Right lung (tissue), 5 donors: Measurements from ENCODE around the gene GRIK3. TPM values are rescaled to one million over a fixed set of nuclear protein-coding genes. Genes with fewer than 3 reads are reported as not detected.
"Not testable (repeated sequence)": the region's sequence is repeated elsewhere in the genome, so short reads cannot be mapped to it uniquely, and the experiment has no call there.

Experiments used
- DNase-seq, 2 donors: peaks; one replicate each; pipeline ENCODE4 v3.0.0-alpha.2; 2013
- polyA plus RNA-seq, 5 donors: library from polyadenylated mRNA; unstranded; fragments of 120-200 nt; gene quantifications; one replicate each; pipeline versions ENCODE4 v1.2.1 to v1.2.3, GENCODE V29; 2013; ENCODE audit warnings: inconsistent platforms in 1 of 5, low replicate concordance in 1 of 5; ENCODE audit not compliant: insufficient read length in 5 of 5, insufficient read depth in 1 of 5

Gene GRIK3
- polyA plus RNA-seq, 5 donors, result 0.35 to 1.00 (median 0.54) TPM

DNA sequence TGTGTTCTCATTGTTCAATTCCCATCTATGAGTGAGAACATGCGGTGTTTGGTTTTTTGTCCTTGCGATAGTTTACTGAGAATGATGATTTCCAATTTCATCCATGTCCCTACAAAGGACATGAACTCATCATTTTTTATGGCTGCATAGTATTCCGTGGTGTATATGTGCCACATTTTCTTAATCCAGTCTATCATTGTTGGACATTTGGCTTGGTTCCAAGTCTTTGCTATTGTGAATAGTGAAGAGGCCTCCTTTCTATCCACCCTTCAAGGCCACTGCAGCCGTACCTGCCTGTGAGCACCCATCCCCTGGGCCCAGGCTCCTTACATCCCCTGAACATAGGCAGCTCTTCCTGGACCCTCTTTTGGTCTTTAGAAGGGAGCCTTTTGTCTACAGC, 266.9 kb downstream of the GRIK3 start:
- not testable (repeated sequence) for DNase-seq

DNA sequence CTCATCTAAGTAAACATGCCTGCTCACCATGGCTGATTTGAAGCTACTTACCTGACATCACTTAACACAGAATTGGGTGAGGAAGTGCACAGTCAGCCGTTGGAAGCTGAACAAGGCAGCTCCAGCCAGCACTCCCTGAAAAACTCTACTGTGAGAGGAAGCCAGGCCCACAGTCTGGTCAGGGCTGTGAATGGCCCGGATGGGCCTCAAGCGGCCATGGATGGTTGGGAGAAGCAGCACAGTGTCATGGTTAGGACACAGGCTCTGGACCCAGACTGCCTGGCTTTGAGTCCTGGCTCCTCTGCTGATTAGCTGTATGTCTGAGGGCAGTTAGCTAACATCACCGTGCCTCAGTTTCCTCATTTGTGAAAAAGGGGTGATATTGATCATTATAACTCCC, 267.8 kb downstream of the GRIK3 start:
- no peak for DNase-seq

DNA sequence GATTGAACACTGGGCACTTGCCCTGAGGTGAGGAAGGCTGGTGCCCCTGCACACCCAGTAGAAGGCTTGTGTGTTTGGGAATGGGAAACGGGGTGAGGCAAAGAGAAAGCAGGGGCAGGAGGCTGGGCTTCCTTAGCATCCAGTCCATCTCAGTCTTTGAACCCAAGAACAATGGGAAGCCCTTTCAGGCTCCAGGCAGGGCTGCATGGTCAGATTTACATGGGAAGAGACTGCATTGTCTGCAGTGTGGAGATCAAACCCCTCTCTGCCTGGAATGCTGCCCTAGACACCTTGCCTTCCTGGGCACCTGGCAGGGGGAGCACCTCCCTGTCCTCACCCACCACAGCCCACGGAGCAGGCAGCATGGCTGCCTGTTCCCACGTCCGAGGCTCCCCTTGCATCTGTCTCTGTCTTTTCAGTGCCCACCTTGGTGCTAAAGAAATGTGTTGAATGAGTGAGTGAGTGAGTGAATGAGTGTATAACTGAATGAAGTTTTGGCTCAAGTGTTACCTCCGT, 268.5 kb downstream of the GRIK3 start:
- no peak for DNase-seq

DNA sequence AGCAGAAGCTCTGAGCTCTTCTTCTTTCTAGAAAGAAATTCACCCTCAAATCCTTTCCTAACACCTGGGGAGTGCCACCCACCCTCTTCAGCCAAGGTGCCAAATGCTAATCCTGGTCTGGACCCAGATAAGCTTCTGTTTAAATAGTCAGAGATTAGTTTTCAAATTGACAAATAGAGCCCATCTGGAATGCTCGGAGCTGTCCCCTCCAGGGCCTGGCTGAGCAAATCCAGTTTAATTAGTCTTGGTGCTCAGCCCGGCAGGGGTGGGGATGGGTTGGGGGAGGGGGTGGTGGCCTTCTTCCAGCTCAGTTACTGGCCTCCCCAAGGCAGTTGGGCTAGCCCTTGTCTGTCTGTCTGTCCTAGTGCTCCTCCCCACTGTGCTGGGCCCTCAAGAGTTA, 269.5 kb downstream of the GRIK3 start:
- no peak for DNase-seq

DNA sequence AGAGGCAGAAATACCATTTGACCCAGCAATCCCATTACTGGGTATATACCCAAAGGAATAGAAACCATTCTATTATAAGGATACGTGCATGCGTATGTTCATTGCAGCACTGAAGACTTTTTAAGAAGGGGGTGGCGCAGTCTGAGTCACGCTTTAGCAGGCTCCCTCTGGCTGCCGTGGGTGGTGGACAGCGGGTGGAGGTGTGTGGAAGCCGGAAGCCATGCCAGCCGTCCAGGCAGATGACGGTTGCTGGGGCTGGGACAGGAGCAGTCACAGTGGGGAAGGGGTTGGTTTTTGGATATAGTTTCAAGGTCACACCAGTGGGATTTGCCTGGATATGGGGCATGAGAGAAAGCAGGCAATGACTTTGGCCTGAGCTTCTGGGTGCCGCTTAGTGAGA, 270.5 kb downstream of the GRIK3 start:
- DNase-seq, result no peak

DNA sequence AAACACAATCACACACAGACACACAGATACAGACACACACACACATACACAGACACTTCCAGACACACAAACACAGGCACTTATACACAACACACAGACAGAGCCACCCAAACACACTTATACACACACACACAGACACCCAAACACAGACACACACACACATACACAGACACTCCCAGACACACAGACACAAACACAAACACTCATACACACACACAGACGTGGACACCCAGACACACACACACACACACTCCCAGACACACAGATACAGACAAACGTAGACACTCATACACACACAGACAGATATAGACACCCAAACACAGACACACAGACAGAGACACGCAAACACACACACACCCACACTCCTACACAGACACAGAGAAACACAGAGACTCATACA, 272.1 kb downstream of the GRIK3 start:
- no peak for DNase-seq

DNA sequence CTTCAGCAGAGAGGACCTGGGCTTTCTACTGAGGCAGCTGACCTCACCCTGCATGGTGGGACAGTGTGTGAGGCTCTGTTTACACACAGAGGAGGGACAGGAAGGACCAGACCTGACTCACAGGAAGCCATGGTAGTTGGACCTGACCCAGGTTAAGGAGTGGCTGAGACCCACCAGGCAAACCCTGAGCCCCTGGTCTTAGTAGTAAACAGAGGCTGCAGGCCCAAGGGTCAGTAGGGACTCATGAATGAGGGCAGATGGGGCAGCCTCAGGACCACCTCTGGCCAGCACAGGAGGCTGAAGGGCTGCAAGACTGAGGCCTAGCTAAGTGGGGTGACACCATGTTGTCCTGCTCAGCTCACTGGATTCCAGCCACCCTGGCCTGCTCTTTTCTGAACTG, 273.2 kb downstream of the GRIK3 start:
- no peak for DNase-seq

DNA sequence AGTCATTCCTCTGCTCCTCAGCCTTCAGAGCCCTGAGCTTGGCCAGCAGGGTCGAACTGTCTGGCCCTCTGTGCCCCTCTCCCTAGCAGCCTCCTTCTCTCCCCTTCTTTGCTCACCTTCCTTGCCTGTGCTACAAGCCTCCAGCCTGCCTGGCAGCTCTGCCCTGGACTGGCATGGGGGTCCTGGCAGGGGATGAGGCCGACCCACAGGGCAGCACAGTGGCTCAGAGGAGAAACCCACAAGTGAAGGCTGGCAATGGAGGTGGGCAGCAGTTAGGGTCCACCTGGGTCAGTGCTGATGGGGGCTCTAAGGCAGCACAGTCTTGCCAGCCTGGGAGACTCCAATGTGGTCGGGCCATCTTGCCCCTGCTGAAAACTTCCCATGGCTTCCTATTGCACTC, 274.2 kb downstream of the GRIK3 start:
- no peak for DNase-seq

DNA sequence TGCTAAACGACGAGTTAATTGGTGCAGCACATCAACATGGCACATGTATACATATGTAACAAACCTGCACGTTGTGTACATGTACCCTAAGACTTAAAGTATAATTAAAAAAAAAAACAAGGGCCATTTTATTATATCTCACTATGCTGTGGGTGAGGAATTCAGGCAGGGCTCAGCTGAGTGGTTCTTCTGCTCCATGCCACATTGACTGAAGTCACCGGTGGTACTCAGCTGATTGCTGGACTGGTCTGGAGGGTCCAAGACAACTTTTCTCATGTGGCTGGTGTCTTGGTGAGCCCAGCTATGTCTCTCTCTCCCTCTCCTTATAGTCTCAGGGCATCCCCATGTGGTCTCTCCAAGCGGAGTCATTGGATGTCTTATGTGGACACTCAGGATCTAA, 275.0 kb downstream of the GRIK3 start:
- DNase-seq, result no peak

DNA sequence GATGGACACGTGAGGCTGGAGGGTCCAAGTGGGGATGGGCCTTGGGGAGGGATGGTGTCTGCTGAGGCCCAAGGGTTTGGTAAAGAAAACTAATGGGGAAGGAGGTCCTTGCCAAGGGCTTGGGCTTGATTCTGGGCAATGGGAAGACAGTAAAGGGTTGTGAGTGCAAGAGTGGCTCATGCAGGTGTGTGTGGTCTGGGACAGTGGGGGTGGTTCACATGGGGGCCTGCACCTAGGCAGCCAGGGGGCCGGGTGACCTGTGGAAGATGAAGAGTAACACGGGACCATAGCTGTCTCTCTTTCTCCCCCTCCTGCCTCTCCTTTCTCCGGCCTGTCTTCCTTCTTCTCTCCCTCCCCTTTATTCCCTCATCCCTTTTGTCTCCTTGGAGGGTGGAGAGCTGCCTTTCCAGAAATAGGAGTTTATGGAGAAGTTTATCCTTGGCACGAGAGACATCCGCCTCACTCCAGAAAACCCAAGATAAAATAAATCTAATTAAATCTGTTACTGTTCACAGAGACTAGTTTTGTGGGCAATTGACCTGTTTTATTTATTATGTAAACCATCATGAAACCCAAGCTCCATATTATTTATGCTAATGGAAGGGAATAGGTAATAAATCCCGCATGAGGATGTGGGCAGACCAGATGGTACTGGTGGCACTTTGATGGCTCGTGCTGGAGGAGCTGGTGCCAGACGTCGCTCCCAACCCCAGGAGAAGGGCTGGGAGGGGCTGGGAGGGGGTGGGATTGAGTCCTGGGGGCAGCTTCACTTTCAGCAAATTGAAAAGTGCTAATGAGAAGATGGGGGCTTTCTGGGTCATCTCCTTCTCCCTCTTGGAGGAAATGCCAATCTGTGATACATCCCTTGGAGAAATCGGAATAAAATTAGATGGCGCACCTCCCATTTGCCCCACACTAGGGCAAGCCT, 278.7 kb downstream of the GRIK3 start:
- no peak for DNase-seq

DNA sequence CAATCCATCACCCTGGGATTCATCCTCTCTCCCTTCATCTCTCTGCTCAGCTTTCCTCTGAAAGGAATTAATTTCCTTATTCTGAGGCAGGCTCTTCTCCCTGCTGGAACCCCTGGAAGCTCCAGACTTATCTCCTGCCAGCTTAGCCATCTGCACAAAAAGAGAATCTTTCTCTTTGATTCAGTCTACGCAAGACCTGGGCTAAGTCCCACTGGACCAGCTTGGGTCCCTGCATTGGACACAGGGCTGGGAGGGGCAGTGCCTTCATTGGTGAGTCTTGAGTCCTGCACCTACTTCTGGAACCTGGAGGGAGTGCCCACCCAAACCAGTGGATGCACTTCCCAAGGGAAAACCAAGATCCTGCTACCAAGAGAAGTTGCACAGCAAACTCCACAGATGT, 279.9 kb downstream of the GRIK3 start:
- DNase-seq, result no peak

DNA sequence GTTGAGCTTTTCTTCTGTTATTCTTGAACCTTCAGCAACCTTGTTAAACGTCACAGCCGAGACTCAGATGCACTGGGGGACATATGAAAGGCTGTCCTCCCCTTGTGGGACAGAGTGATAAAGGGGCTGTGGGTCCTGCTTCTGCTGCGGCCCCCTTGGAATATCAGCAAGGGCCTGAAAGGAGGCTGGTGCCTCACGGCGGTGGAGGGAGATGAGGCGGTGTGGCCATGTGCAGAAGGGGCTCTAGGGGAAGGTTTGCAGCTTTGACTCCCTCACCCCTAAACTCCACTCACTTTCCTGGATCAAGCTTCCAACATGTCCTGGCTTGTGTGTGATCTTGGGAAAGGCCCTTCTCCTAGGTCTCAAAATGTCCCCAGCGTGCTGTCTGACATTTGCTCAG, 280.9 kb downstream of the GRIK3 start:
- DNase-seq, result no peak

DNA sequence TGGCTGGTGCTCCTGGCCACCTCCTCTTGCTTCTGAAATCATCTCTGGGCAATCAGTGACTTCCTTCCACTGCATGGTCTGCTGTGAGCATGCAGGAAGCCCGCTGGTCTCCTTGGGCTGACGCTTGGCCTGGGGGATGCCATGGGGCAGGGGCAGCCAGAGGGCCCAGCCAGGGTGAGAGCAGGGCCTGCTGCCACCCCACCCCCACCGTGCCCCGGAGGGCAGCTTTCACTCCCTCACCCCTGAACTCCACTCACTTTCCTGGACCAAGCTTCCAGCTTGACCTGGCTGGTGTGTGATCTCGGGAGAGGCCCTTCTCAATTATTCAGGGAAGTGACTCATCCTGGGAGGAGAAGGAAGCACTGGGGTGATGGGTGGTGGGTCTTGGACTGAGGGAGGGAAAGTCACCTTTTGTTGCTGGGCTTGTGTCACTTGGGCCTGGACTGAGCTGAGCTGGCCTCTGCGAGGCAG, 281.4 kb downstream of the GRIK3 start:
- DNase-seq, result no peak

DNA sequence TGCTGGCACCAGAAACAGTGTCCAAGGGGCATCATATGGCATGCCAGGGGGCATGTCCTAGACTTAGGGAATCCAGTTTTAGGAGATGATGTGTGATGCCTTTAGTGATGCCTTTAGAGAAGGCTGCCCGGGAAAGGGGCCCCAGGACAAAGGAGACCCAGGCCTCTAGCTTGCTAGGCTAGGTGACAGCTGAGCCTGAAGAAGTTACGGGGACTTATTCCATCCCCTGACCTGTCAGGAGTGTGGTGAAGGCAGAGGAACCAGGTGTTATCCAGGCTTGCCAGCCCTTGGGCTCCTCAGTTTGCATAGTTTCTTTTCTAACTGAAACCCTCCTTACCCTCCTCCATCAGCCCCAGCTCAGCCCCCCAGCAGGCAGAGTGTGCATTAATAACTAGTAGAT, 281.9 kb downstream of the GRIK3 start:
- DNase-seq, result no peak

DNA sequence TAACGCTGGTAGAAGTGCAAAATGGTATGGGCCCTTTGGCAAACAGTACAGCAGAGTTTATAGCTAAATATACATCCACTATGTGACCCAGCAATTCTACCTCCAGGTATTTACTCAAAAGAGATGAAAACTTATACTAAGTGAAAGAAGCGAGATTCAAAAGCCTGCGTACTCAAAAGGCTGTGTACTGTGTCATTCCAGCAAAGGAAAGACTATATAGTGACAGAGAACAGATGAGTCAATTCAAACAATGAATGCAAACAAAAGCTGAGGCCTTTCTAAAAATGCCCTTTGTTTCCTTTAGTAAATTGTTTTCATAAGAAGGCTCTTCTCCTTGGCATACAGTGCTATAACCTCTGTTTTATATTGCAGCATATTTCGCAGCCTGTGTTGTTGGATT, 282.8 kb downstream of the GRIK3 start:
- no peak for DNase-seq

DNA sequence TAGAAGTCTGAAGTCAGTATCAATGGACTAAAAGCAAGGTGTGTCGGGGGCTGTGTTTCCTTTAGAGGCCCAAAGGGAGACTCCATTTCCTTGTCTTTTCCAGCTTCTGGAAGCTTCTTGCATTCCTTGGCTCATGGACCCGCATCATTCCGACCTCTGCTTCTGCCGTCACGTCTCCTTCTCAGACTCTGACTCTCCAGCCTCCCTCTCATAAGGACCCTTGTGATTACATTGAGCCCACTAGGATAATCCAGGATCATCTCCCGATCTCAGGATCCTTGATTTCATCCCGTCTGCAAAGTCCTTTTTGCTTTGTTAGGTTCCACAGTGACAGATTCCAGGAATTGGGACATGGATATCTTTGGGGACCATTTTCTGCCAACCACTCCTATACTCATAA, 285.8 kb downstream of the GRIK3 start:
- no peak for DNase-seq
